Small intestine (tissue), 7 donors: ENCODE data around the gene SEZ6L. TPM values are rescaled to one million over a fixed set of nuclear protein-coding genes. Genes with fewer than 3 reads are reported as not detected.

Source experiments
- DNase-seq, 2 donors: peaks; one replicate each; pipeline versions ENCODE4 v3.0.0 to v3.0.0-alpha.2; 2013
- FAIRE-seq: peaks from 2 replicates; lab custom pipeline; 2012; peaks lifted over from hg19 to GRCh38; lab: Jason Lieb, UNC
- H3K27ac ChIP-seq, 3 donors: one replicate each; pipeline ENCODE4 v1.5.1; 2013; ENCODE audit warnings: low read length in 2 of 3, mild to moderate bottlenecking in 2 of 3, control low read depth in 1 of 3, inconsistent platforms in 1 of 3, low read depth in 1 of 3, moderate library complexity in 1 of 3
- H3K27me3 ChIP-seq, 3 donors: one replicate each; pipeline ENCODE4 v1.6.1; 2013; ENCODE audit warnings: low read length in 3 of 3, inconsistent platforms in 1 of 3; ENCODE audit not compliant: control insufficient read depth in 3 of 3, insufficient read depth in 3 of 3
- H3K36me3 ChIP-seq, 3 donors: one replicate each; pipeline ENCODE4 v1.6.1; 2013; ENCODE audit warnings: low read length in 3 of 3, inconsistent platforms in 1 of 3, low read depth in 1 of 3, mild to moderate bottlenecking in 1 of 3, moderate library complexity in 1 of 3; ENCODE audit not compliant: control insufficient read depth in 3 of 3, insufficient read depth in 2 of 3
- H3K4me1 ChIP-seq, 3 donors: one replicate each; pipeline ENCODE4 v1.6.1; 2013; ENCODE audit warnings: low read length in 2 of 3, inconsistent platforms in 1 of 3, low read depth in 1 of 3, mild to moderate bottlenecking in 1 of 3, moderate library complexity in 1 of 3; ENCODE audit not compliant: control insufficient read depth in 3 of 3, insufficient read depth in 2 of 3
- H3K4me3 ChIP-seq, 3 donors: one replicate each; pipeline ENCODE4 v1.5.1; 2013; ENCODE audit warnings: low read length in 3 of 3, control low read depth in 1 of 3, inconsistent platforms in 1 of 3, low read depth in 1 of 3, mild to moderate bottlenecking in 1 of 3, moderate library complexity in 1 of 3
- H3K9me3 ChIP-seq, 2 donors: one replicate each; pipeline ENCODE4 v1.6.1; 2013; ENCODE audit warnings: low read depth in 1 of 2, low read length in 1 of 2; ENCODE audit not compliant: control insufficient read depth in 2 of 2, insufficient read depth in 1 of 2
- WGBS, 3 donors: extraction: QIAGEN DNeasy Blood & Tissue Kit; methylation state at CpG; one replicate each; pipeline ENCODE4 v1.1.7; 2013; 5-methylcytosine and 5-hydroxymethylcytosine counted together
- polyA plus RNA-seq, 4 donors: library from polyadenylated mRNA; stranded (reverse) in 3 of 4; unstranded in 1 of 4; fragments of 200-250 nt in 3 of 4; fragments of 120-200 nt in 1 of 4; gene quantifications; one replicate each; pipeline versions ENCODE4 v1.2.1 to v1.2.3, GENCODE V29; 2013
- donor health status: healthy with polysubstance abuse.
- donor health status: control.
- donor health status: control.
- donor health status: Bipolar disorder and iron deficiency.
- donor health status: healthy.

SEZ6L gene
- polyA plus RNA-seq, 4 donors = 0.25 to 0.91 TPM; not detected in 2

DNA sequence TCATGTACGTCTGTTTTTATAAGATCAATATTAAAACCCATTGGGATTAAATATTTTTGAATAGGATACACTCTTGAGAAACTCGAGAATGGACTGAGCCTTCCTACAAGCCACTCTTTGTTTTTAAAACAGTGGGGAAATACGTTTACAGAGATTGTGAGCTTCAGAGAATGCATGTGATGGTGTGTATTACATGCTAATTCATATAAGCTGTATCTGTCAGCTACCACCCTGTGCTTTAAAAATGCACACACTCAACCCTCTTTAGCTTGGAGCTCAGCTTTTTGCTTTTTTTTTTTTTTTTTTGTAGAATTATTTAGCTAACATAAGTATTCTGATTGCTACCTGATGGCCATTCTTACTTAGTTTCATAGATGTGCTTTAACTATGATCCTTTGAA lies 213.5 kb downstream of the SEZ6L start:
- DNase-seq = no peak
- no peaks in the 10 kb centered on the region for H3K4me1 ChIP-seq
- no peaks in the 10 kb centered on the region for H3K9me3 ChIP-seq
- H3K27me3 ChIP-seq = peaks cover 0 to 12% (median 10%) of the 10 kb centered on the region in 3 donors
- WGBS, 3 donors = 39 to 62% (median 46%) methylated on average over 3 of the region's 3 CpGs
- FAIRE-seq = no peak
- H3K36me3 ChIP-seq = no peaks in the 10 kb centered on the region
- no peak overlapping the region for H3K4me3 ChIP-seq
- H3K27ac ChIP-seq = no peak overlapping the region

DNA sequence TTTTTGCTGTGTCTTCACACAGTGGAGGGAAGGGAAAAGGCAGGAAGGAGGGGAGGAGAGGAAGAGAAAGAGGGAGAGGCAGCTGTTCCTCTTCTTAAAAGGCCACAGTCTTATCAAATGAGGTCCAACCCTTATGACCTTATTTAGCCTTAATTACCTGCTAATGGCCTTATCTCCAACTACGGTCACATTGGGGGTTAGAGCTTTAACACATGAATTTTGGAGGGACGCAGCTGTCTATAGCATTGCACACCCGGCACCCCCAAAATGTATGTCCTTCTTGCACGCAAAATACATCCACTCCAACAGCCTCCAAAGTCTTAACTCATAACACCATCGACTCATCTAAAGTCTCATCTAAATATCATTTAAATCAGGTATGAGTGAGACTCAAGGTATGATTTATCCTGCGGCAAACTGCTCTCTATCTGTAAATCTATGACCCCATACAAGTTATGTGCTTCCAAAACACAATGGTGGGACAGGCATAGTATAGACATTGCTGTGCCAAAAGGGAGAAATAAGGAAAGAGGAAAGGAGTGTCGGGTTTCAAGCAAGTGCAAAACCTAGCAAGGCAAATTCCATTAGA lies 214.8 kb downstream of the SEZ6L start:
- no peak overlapping the region for H3K4me3 ChIP-seq
- peaks cover 0 to 12% (median 10%) of the 10 kb centered on the region in 3 donors for H3K27me3 ChIP-seq
- FAIRE-seq (no peak), DNase-seq (no peak)
- H3K27ac ChIP-seq = no peak overlapping the region
- H3K36me3 ChIP-seq = no peaks in the 10 kb centered on the region
- H3K9me3 ChIP-seq = no peaks in the 10 kb centered on the region
- WGBS, 3 donors = 59 to 81% (median 74%) methylated on average over 7 of the region's 7 CpGs
- no peaks in the 10 kb centered on the region for H3K4me1 ChIP-seq

DNA sequence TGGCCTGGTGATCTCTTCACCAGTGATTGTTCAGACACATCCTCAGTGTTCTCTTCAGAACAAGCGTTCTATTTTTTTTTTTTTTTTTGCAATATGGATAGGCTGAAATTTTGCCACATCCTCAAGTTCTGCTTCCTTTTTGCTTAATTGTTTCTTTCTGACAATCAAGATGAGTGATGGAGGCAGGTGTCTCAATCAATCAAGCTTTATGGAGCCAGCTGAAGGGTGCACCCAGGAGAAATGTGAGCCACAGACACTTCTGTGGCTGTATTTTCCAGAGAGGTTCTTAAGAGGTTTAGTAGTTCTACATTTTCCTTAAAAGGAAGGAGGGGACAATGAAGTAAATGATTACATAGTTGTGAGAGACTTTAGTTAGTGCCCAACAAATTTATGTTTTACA lies 215.9 kb downstream of the SEZ6L start:
- 63 to 89% (median 75%) methylated on average over 1 of the region's 1 CpG for WGBS, 3 donors
- H3K27me3 ChIP-seq = peaks cover 0 to 10% (median 9%) of the 10 kb centered on the region in 3 donors
- no peaks in the 10 kb centered on the region for H3K36me3 ChIP-seq
- no peaks in the 10 kb centered on the region for H3K4me1 ChIP-seq
- H3K9me3 ChIP-seq = no peaks in the 10 kb centered on the region
- FAIRE-seq = no peak
- no peak overlapping the region for H3K4me3 ChIP-seq
- H3K27ac ChIP-seq = no peak overlapping the region
- DNase-seq = no peak

DNA sequence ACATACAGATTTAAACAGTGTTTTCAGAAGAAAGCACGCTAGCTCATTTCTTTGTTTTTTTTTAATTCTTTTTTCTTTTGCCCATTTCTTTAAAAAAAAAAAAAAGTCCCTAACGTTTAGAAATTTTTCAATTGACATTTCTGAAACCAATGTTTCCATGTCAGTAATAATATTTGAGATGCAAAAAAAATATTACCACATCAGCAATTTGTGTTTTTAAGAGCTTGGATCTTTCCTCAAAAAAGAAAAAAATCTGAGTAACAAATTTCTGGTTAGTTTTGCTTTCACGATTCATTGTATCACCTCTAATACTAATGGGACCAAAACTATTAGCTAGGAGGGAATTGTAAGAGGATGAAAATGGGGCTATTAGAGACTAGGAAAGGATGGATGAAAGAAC lies 219.9 kb downstream of the SEZ6L start:
- DNase-seq (no peak), FAIRE-seq (no peak)
- 76 to 89% (median 77%) methylated on average over 3 of the region's 3 CpGs for WGBS, 3 donors
- no peak overlapping the region for H3K4me3 ChIP-seq
- H3K27ac ChIP-seq = no peak overlapping the region
- peaks cover 0 to 10% (median 4%) of the 10 kb centered on the region in 3 donors for H3K27me3 ChIP-seq
- no peaks in the 10 kb centered on the region for H3K36me3 ChIP-seq
- no peaks in the 10 kb centered on the region for H3K4me1 ChIP-seq
- no peaks in the 10 kb centered on the region for H3K9me3 ChIP-seq

DNA sequence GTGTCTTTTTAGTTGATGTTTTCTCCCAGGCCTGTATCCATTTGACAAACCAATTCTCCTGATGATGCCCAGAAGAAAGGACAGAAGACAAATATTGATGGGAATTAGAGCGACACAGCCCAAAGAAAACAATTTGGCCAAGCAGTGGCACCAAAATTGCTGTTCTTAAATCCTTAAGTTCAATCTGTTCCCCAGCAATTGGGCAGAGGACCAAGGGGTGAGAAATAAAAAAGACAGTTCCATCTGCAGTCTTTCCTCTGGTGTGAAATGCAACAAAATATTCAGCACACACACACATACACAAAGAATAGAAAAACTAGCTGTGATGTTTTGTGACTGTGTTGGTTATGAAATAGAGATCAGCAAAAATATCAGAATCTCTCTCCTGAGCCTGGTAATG lies 221.8 kb downstream of the SEZ6L start:
- FAIRE-seq (no peak), DNase-seq (no peak)
- 75 to 91% (median 82%) methylated on average over 1 of the region's 1 CpG for WGBS, 3 donors
- H3K27me3 ChIP-seq = peaks cover 0 to 6% (median 0%) of the 10 kb centered on the region in 3 donors
- no peaks in the 10 kb centered on the region for H3K4me1 ChIP-seq
- no peak overlapping the region for H3K4me3 ChIP-seq
- no peaks in the 10 kb centered on the region for H3K9me3 ChIP-seq
- no peaks in the 10 kb centered on the region for H3K36me3 ChIP-seq
- H3K27ac ChIP-seq = no peak overlapping the region

DNA sequence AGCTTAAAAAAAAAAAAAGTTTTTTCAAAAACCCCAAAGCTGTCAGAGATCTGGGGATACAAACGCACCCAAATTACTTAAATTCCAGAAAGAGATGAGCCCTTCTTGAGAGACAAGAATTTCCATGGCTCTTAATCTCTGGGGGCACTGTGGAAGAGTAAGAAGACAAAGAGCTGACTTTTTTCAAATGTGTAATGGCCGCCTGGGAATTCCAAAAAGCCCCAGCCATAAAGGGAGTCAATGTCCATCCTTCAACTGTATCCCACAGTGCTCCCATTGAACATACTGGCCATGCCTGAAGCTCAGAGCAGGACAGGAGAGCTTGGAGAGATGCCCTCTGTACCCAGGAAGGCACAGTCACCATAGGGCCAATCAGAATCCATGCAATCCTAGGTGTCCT lies 222.4 kb downstream of the SEZ6L start:
- 69 to 78% (median 69%) methylated on average over 2 of the region's 2 CpGs for WGBS, 3 donors
- H3K4me3 ChIP-seq = no peak overlapping the region
- H3K9me3 ChIP-seq = no peaks in the 10 kb centered on the region
- FAIRE-seq (no peak), DNase-seq (no peak)
- H3K36me3 ChIP-seq = no peaks in the 10 kb centered on the region
- no peaks in the 10 kb centered on the region for H3K4me1 ChIP-seq
- no peak overlapping the region for H3K27ac ChIP-seq
- H3K27me3 ChIP-seq = peaks cover 0 to 6% (median 0%) of the 10 kb centered on the region in 3 donors

DNA sequence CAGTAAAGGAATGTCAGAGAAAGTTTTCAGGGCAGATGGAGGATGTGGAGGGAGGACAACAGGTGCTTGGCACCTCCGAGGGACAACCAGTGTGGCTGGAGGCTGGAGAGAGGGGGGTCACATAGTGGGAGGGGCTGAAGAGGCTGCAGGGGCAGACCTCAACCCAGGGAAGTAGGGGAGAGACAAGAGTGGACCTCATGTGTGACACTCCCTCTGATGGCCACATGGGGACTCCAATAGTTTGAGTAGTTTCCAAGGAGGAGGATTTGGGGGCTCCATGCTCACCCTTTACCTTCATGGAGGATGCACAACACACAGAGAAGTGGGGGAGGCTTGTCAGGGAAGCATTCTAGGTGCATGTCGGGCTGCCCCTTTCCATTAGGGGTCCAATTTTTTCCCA lies 224.7 kb downstream of the SEZ6L start:
- FAIRE-seq = no peak

DNA sequence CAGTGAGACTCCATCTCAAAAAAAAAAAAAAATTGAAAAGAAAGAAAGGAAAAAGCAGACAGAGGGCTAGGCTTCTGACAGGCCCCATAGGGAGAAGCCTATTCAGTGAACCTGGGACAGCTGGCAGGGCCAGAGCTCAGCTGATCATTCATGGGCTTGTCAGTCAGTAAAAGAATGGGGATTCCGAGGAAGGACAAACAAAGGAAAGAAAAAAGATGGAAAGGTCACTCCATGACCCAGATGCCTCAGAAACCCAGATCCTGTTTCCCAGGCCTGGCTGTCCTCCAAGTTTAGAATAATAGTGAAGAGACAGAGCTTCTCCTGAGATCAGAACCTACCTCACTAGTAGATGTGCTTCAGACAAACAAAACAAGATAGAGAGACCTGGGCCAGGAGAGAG lies 225.5 kb downstream of the SEZ6L start:
- no peaks in the 10 kb centered on the region for H3K27me3 ChIP-seq
- FAIRE-seq (no peak), DNase-seq (no peak)
- no peak overlapping the region for H3K4me3 ChIP-seq
- WGBS, 3 donors = 19 to 31% (median 29%) methylated on average over 1 of the region's 1 CpG
- H3K9me3 ChIP-seq = no peaks in the 10 kb centered on the region
- H3K27ac ChIP-seq = no peak overlapping the region
- no peaks in the 10 kb centered on the region for H3K4me1 ChIP-seq
- H3K36me3 ChIP-seq = no peaks in the 10 kb centered on the region

More for the DNA sequence above, 224.7 kb downstream of the SEZ6L start:
- Histone ChIP-seq H3K4me1 (no peaks in the 10 kb centered on the region), H3K4me3 (no peak overlapping the region), H3K9me3 (no peaks in the 10 kb centered on the region), H3K36me3 (no peaks in the 10 kb centered on the region), H3K27me3 (no peaks in the 10 kb centered on the region), H3K27ac (no peak overlapping the region)
- no peak for DNase-seq
- 42 to 69% (median 56%) methylated on average over 2 of the region's 2 CpGs for WGBS, 3 donors

DNA sequence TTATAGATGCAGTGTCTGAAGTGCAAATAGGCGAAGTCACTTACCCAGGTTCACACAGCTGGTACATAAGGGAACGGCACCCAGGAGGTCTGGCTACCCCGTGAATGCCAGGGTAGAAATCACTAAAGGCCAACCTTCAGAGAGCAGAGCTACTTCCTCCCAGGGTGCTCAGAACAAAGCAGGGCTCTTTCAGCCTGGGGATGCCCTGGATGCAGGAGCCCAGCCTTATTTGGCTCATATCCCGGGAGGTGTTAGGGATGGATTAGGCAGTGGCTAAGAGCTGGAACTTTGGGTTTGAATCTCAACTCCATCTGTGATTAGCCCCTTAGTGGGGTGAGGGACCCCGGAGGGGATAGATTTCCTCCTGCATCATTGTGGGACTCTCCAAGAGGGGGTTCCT lies 226.7 kb downstream of the SEZ6L start:
- no peaks in the 10 kb centered on the region for H3K9me3 ChIP-seq
- DNase-seq = no peak
- H3K27ac ChIP-seq = no peak overlapping the region
- H3K4me3 ChIP-seq = no peak overlapping the region
- no peaks in the 10 kb centered on the region for H3K4me1 ChIP-seq
- WGBS, 3 donors = 35 to 63% (median 53%) methylated on average over 5 of the region's 5 CpGs
- FAIRE-seq = no peak
- no peaks in the 10 kb centered on the region for H3K27me3 ChIP-seq
- no peaks in the 10 kb centered on the region for H3K36me3 ChIP-seq
